Spinal cord (tissue), 4 donors: ENCODE measurements around the gene BTF3. TPM values are rescaled to one million over a fixed set of nuclear protein-coding genes. Genes with fewer than 3 reads are reported as not detected.

Experiments used
- polyA plus RNA-seq, 2 donors: library from polyadenylated mRNA; unstranded; fragments of 120-200 nt; gene quantifications; one replicate each; pipeline ENCODE4 v1.2.1, GENCODE V29; 2013; ENCODE audit not compliant: insufficient read length in 2 of 2
- total RNA-seq, 2 donors: library from RNA; depleted of rRNA in 1 of 2; stranded (reverse); fragments of 120-200 nt in 1 of 2; fragments of >200 nt in 1 of 2; gene quantifications; one replicate each; pipeline versions ENCODE4 v1.2.3 to v1.2.4, GENCODE V29; 2013 to 2014

BTF3 gene
- total and polyA plus RNA-seq, 4 donors = 189 to 561 (median 410) TPM

Other genes starting within 250 kb of the BTF3 start
- 10 to 100 TPM in 1 of 2 donors, 1 to 10 TPM in 1; 5.8 to 24.1 TPM for gene FOXD1, start 49.7 kb upstream of the BTF3 start, total RNA-seq
- 1 to 10 TPM; 3.2 to 7.2 TPM for gene FOXD1, start 49.7 kb upstream of the BTF3 start, polyA plus RNA-seq
- gene ANKRA2, start 67.2 kb downstream of the BTF3 start, total RNA-seq = 10 to 100 TPM; 34.4 to 38.8 TPM
- 10 to 100 TPM; 48.4 to 52.1 TPM for gene ANKRA2, start 67.2 kb downstream of the BTF3 start, polyA plus RNA-seq
- 10 to 100 TPM; 17.6 to 25.9 TPM for gene UTP15, start 67.3 kb downstream of the BTF3 start, total RNA-seq
- gene UTP15, start 67.3 kb downstream of the BTF3 start, polyA plus RNA-seq = 10 to 100 TPM in 1 of 2 donors, 1 to 10 TPM in 1; 9.7 to 11.9 TPM
- gene ARHGEF28, start 127.8 kb downstream of the BTF3 start, total RNA-seq = 10 to 100 TPM; 13.6 to 25.7 TPM
- 10 to 100 TPM; 13.6 to 15.0 TPM for gene ARHGEF28, start 127.8 kb downstream of the BTF3 start, polyA plus RNA-seq